Measurements from ENCODE around the gene PLCB1.
"Not testable (repeated sequence)": the region's sequence is repeated elsewhere in the genome, so short reads cannot be mapped to it uniquely, and the experiment has no call there.

PLCB1 gene

DNA sequence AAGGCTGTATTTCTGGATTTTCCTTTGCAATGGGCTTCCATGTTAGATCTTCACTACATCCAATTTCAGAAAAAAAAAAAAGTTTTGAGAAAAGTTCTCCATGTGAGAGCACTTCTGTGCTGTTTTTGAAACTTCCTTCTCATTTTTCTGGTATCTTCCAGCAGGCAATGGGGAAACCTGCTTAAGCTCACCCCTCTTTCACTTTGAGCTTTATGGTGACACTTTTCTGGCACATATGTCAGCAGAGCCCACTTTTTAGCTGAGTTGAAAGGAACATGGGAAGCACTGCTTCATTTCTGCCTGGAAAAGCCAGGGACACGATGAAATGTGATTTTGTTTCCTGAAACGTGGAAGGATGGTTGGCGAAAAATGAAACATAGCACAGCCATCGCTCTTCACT lies 293.7 kb downstream of the PLCB1 start:
- in situ Hi-C loops (cut with MboI; ENCODE audit: low sequenced_read_pairs), result no loop called here

DNA sequence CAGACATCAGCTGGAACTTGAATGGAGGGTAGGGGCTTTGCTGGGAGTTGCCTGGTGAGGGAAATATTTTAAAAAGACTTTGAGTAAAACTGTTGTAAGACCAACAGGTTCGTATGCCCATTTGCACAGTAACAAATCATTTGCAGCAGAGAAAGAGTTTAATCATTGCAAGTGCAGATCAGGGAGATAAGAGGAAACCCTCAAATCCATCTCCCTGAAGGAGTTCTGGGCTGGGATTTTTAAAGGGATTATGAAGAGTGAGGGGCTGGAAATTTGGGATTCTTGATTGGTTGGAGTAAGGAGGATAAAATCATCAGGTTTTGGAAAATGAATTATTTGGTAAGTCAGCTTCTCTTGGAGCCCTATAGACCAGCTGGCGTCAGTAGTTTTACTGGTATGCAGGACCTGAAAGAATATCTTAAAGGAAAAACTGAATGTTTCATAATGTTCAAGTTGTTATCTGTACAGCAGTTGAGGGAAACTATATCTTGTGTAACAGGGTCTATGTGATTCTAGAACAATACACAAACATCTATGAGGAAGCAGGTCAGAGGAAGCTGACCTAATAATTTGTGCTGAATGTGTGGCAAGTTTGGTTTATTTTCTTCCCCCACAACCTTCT lies 295.5 kb downstream of the PLCB1 start:
- in situ Hi-C loops (cut with MboI; ENCODE audit: low sequenced_read_pairs), result no loop called here

DNA sequence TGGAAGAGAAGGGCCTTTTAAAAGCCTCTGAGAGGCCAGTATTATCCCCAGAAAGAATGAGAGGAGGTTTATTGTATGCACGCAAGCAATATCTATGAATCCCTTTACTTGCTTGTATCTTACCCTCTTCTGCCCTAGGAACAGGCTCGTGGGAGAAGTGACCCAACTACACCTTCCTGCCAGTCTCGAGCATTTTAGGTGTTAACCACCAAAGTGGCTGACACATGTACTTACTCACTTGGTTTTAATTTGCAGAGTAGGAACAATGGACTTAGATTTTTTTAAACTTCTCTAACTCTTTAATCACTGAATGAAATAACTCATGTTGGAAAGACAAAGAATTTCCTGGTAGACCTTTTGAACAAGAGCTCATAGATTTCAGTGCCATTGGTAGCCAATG lies 296.9 kb downstream of the PLCB1 start:
- in situ Hi-C loops (cut with MboI; ENCODE audit: low sequenced_read_pairs), result no loop called here

DNA sequence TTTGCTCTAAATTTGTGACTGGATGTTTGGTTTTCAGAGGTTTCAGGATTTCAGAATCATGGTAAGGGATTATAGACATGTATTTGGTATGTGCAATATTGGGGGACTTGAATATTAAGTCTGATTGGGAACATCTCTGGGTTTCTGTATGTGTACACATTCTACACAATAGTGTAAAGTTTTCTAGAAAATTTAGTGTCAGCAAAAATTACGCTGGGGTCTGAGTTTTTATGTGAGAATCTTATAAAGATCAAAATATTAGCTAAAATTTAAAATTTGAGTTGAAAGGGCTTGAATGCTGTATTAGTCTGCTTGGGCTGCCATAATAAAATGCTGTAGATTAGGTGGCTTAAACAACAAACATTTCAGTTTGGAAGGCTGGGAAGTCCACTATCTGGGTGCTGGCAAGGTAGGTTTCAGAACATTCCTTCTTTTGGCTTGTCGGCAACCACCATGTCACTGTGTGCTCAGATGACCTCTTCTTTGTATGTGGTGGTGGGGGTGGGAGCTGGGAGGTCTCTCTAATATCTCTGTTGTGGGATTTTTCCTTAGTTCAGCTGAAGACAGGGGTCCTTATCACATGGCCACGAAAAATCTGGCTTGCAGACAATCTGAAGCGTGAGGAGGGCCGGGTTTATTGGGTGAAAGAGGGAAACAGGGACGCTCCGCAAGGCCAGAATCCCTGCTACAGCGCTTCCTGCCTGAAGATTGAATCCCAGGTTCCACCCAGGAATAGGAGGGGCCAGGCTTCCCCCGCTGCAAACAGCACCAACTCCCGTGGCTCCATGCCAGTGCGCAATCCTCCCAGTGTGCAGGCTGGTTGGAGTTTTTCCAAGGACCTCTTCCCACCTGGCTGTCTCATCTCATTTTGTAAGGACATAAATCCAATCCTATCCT lies 299.7 kb downstream of the PLCB1 start:
- in situ Hi-C loops (cut with MboI; ENCODE audit: low sequenced_read_pairs), result no loop called here

DNA sequence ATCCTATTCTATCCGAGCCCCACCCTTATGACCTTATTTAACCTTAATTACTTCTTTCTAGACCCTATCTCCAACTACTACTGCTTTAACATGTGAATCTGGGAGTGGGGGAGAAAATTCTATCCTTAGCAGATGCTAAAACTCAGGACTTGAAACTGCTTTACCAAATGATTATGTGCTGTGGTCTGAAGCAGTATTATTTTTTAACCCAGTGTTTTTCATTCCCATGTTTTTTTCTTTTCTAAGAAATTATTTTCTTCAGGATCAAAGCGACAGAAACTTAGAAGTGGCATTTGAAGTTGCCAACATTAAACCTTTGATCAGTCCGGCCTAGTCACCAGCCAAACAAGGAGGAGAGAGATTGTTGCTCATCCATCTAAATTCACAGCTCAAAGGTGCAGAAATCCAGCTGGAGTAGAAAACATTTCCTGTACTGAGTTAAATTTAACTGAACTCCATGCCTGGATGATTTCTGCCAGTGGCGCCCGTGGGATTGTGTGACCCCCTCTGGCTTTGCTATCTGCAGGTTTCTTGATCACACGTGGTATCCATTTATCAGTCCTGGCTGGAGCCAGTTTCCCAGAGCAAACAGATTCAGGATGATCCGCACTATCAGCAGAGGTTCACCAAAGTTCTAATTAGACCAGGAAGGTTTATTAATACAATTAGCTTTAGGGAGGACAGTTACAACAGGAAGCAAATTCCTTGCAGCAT lies 300.5 kb downstream of the PLCB1 start:
- in situ Hi-C loops (cut with MboI; ENCODE audit: low sequenced_read_pairs), result no loop called here

DNA sequence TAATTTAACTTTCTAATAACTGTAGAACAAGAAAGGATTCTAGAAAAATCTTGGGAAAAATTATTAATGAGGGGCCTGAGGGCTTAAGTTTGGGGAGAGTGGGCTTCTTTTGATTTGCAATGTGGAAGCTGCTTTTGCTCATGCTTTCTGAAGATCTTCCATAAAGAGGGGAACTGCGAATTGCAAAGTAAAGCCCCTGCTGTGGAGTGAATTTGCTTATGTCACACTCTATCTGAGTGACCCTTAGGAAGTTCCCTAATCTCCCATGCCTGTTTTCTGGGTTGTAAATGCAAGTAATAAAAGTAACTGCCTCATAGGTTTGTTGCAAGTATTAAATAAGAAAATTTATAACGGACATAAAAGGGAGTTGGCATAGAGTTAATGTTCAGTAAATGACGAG lies 301.2 kb downstream of the PLCB1 start:
- in situ Hi-C loops (cut with MboI; ENCODE audit: low sequenced_read_pairs), result no loop called here

DNA sequence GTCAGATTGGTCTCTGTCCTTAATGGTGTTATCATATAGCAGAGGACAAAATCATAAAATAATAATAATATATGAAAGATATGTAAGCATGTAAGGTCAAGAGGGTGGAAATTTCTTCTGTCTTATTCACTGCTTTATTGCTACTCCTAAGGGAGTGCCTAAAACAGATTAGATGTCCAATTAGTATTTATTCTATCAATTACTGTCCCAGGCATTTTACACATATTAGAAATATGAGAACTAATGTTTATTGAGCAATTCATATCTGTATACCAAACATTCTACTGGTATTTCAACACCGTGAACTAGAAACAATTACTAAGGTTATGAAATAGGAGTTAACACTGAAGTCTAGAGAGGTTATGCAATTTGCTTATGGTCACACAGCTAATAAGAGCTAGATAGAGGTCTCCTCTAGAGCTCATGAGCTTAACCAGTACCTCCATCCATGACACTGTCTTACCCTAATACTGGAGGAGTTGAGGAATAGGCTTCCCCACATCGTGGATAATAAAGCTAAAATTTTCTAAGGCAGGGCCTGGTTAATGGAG lies 302.3 kb downstream of the PLCB1 start:
- in situ Hi-C loops (cut with MboI; ENCODE audit: low sequenced_read_pairs), result no loop called here

DNA sequence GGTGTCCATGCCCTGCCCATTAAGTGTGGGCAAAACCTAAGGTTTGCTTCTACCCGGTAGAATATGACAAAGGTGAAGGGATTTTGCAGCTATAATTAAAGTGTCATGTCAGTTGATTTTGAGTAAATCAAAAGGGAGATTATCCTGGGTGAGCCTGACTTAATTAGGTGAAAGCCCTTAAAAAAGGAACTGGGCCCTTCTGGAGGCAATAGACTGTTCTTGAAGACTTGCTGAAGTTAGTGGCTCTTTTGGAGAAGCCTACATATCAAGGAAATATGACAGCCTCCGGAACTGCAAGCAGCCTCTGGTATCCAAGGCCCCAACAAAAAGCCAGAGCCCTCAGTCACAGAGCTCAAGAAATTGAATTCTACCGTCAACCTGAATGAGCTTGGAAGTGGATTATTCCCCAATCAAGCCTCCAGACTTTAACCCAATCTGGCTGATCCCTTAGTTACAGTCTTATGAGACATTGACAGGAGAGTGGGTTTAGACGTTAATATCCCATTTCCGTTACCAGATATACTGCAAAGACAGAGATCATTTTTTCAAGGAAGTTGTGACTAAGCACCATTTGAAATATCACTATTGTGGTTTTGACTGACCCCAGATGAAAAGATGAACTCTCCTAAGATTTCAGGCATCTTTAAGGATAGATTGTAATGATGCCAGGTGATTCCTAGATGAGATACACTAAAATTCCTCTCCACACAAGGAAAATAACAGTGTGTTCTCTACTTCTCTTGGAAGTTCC lies 303.4 kb downstream of the PLCB1 start:
- in situ Hi-C loops (cut with MboI; ENCODE audit: low sequenced_read_pairs), result no loop called here

DNA sequence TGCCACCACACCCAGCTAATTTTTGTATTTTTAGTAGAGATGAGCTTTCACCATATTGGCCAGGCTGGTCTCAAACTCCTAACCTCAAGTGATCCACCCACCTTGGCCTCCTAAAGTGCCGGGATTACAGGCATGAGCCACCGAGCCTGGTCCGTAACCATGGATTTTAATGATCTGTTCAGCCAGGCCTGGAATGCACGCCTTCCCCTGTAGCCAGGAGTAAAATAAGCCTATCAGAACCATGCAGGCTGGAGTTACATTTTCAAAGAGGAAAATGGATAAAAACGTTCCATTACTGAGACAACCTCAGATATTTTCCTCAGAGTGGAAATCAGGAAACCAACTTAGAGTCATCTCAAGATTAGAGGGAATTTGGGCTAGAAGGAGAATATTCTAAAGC lies 304.9 kb downstream of the PLCB1 start:
- in situ Hi-C loops (cut with MboI; ENCODE audit: low sequenced_read_pairs), result not testable (repeated sequence)

DNA sequence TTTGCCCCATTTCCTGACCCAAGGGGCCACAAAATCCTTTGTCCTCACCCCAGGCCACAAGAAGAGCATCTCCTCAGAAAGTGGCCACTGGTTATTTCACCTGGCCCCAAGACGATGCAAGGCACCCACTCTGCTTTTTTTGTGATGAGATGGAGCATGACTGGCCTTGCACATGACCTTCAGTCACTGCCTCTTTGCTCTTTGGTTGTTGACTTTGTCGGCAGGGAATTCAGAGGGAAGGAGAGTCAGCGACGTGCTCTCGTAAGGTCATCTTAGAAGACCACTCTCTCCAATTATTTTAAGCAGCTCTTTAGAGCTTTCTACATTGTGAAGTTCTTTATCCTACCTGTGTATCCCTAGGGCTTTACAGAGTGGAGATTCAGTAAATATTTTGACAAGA lies 306.7 kb downstream of the PLCB1 start:
- in situ Hi-C loops (cut with MboI; ENCODE audit: low sequenced_read_pairs), result no loop called here

DNA sequence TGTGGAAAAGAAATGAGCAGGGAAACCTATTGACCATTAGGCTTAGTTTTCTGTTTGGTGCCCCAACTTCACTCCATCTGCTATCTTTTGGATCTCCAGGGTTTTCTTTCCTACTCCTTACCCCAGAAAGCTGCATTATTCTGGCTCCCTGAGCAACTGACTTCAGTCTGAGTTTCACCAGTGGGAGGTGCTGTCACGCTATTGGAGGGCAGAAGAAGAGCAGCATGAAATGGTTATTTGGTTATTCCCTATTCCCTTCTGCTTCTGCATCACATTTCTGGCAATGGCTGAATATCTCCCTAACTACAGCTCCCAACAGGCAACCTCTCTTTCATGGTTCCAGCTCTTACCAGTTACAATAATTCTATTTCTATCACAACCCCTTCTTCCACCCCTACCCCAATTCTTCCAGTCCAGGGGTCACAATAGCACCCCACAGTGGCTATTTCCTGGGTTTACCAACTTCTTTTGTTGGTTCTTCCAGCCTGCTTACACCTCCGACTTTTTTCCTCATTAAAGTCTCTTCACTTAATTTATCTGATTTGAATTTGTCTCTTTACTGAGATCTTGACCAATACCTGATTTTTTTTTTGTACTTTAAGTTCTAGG lies 311.5 kb downstream of the PLCB1 start:
- in situ Hi-C loops (cut with MboI; ENCODE audit: low sequenced_read_pairs), result no loop called here

DNA sequence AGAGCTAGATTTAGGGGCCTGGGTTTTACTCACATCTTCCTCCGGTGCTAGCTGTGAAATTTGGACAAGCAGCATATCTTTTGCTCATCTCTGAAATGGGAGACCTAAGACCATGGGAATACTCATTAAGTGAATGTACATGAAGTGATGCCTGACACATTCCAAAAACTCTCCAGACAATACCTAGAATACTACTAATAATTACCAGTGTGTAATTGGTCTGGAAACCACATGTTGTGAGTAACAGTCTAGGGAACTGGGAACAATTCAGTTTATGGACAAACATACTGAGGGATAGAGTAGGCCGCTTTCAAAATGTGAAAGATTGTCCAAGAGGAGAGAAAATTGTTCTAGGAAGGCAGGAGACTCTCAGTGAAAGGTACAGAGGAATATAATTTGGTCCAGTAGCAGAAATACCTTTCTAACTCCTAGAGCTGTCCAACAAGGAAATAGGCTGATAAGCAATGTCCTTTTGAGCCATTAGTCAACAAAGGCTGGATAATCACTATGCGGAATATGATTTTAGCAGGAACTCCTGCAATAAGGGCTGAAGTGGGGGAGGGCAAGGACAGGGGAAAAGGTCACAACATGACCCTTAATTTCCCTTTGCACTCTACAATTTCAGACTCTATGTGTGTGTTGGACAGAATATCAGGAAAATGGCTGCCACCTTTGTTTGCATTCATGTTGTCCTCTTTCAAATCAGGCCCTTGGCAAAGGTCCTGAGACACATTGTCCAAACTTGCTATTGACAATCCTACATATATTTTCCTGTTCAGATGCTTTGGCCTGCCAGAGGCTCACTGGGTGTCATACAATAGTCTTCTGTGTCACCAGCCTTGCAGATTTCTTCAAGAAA lies 315.4 kb downstream of the PLCB1 start:
- in situ Hi-C loops (cut with MboI; ENCODE audit: low sequenced_read_pairs), result no loop called here

DNA sequence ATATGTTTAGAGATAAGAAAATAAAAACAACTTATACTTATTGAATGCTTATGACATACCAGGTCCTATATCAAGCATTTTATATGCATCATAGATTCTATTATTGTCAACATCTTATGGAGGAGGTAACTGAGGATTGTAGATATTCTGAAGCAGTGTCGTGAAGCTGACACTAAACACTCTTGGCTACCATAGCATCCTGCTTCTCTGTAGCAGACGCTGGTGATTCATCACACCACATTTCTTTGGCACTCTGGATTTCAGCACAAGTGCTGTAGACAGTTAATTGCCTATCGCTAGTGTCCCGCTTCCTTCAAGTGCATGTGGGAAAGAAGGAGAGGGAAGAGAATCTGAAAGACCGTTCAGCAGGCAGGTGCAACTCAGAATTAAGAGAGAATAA lies 317.1 kb downstream of the PLCB1 start:
- in situ Hi-C loops (cut with MboI; ENCODE audit: low sequenced_read_pairs), result no loop called here

DNA sequence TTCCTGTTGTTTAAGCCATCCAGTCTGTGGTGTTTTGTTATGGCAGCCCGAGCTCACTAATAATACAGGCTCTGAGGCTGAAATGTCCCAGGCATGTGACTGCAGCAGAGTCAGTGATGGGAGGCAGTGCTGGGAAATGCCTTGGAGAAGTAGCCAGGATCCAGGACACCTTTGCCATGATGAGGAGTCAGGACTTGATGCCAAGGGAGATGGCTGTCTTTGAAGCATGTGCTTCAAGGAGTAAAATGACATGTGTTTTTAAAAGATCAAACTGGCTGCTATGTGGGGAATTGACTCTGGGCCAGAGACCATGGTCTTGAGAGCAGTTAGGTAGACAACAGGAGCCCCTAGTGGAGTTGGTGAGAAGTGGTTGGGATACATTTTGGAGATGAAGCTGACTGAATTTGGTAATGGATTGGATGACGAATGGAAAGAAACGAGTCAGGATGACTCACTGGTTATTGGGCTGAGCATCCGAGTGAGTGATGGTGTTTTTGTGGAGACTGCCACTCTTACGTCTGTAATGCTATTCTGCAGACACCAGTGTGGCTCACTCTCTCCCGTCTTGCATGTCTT lies 322.2 kb downstream of the PLCB1 start:
- in situ Hi-C loops (cut with MboI; ENCODE audit: low sequenced_read_pairs), result no loop called here

DNA sequence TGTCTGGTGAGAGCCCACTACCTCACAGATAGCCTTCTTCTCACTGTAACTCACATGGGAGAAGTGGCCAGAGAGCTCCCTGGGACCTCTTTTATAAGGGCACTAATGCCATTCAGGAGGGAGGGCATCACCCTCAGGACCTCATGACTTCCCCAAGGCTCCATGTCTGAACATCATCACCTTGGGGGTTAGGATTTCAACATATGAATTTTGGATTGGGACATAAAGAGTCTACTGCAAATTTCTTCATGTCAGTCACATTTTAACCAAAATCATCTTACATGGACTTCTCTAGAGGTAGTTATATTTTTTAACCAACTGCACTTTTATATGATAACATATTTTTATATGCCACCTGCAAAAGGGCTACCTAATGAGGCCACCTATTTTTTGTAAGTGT lies 324.7 kb downstream of the PLCB1 start:
- in situ Hi-C loops (cut with MboI; ENCODE audit: low sequenced_read_pairs), result no loop called here

DNA sequence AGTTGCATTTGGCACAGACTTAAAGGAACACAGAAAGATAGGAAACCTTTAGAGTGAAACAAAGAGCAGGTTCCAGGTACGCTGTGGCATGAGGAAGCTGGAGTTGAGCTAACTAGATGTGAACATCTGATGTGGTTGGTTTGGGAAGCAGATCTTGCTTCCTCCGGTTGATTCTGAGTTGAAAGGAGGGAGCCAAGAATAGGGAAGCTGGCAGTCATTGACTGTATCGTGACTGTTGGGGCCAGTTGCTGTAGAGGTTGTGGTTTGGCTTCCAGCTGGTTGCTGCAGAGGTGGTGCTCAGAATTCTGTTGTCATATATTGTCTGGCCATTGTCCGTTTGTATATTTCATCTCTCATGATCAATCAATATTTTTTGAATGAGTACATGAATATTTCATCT lies 325.9 kb downstream of the PLCB1 start:
- in situ Hi-C loops (cut with MboI; ENCODE audit: low sequenced_read_pairs), result no loop called here

DNA sequence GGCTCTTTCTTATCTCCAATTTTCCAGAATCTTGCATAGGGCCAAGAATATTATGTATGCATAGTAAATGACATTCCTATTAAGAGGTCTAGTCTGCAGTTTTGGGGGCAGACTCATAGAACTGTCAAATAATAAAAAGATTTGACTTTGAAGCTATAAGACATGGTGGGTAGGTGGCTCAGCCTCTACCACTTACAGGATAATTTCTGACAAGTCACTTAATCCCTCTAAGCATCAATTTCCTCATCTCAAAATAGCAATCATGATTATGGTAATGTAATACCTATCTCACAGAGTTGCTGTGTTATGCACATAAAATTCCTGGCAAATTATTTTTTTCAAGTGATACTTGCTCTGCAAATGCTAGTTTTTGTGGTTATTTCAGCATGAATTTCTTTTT lies 329.1 kb downstream of the PLCB1 start:
- in situ Hi-C loops (cut with MboI; ENCODE audit: low sequenced_read_pairs), result no loop called here

DNA sequence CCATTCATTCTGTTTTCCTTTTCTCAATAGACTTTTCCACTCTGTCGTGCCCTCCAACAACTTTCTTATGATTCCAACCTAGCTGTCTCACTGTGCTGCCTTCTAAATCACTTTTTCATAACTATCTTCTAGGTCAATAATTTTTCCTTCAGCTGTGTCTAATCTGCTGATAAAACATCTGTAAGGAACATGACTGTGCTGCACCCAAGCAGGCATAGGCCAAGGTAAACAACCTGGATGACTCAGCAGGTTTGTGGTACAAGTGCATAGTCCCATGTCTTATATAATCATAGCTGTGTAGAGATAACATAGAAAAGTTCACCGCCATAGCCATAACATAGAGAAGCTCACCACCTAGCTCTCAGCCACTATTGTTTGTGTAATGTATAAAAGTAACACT lies 332.3 kb downstream of the PLCB1 start:
- in situ Hi-C loops (cut with MboI; ENCODE audit: low sequenced_read_pairs), result no loop called here

DNA sequence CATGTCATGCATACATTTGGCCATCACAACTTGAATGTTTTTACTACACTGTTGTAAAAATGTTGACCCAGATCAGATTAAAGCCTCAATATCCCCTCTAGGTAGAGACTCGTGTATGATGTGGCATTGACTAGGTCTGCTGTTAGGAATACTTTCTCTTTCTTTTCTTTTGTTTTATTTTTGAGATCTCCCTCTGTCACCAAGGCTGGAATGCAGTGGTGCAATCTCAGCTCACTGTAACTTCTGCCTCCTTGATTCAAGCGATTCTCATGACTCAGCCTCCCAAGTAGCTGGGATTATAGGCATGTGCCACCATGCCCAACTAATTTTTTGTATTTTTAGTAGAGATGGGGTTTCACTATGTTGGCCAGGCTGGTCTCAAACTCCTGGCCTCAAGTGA lies 334.7 kb downstream of the PLCB1 start:
- in situ Hi-C loops (cut with MboI; ENCODE audit: low sequenced_read_pairs), result not testable (repeated sequence)

Data from HL-60/S4 treated with phorbol 12-myristate 13-acetate at 8.2 ng/mL for 4 days and 3 days (cell line).